Lung (tissue), 12 donors: ENCODE data around the gene ORAI3. TPM values are rescaled to one million over a fixed set of nuclear protein-coding genes. Genes with fewer than 3 reads are reported as not detected.
A peak's percentile ranks its signal among the peaks of the same experiment; 100 is the strongest.

Source experiments
- ATAC-seq: fragments of 200-7000 bp; cut with Tn5 transposase; one replicate; pipeline ENCODE4 v1.9.1; 2020; ENCODE audit warnings: moderate number of reproducible peaks; ENCODE audit not compliant: insufficient read depth, low FRiP score
- DNase-seq, 3 donors: peaks; one replicate each; pipeline ENCODE4 v3.0.0-alpha.2; 2013 to 2017
- H3K27ac ChIP-seq, 2 donors: one replicate each; pipeline ENCODE4 v1.5.1; 2013; ENCODE audit warnings: mild to moderate bottlenecking in 2 of 2, moderate library complexity in 2 of 2, control low read depth in 1 of 2, inconsistent platforms in 1 of 2, low read depth in 1 of 2, low read length in 1 of 2
- H3K27me3 ChIP-seq, 3 donors: one replicate each; pipeline ENCODE4 v1.5.1; 2013; ENCODE audit warnings: low read length in 2 of 3; ENCODE audit not compliant: control insufficient read depth in 3 of 3, insufficient read depth in 3 of 3
- H3K36me3 ChIP-seq, 4 donors: one replicate each; pipeline ENCODE4 v1.5.1; 2013; ENCODE audit warnings: low read length in 4 of 4, mild to moderate bottlenecking in 1 of 4, moderate library complexity in 1 of 4; ENCODE audit not compliant: control insufficient read depth in 4 of 4, insufficient read depth in 4 of 4
- H3K4me1 ChIP-seq, 5 donors: one replicate each; pipeline ENCODE4 v1.5.1; 2013; ENCODE audit warnings: low read length in 5 of 5, mild to moderate bottlenecking in 2 of 5, moderate library complexity in 1 of 5; ENCODE audit not compliant: control insufficient read depth in 5 of 5, insufficient read depth in 5 of 5
- H3K4me3 ChIP-seq: one replicate; pipeline ENCODE4 v1.5.1; 2013; ENCODE audit warnings: mild to moderate bottlenecking, control low read depth, moderate library complexity
- H3K9ac ChIP-seq, 2 donors: one replicate each; pipeline ENCODE4 v1.5.1; 2013; ENCODE audit warnings: low read length in 2 of 2, control low read depth in 1 of 2; ENCODE audit not compliant: insufficient read depth in 1 of 2
- H3K9me3 ChIP-seq, 4 donors: one replicate each; pipeline ENCODE4 v1.5.1; 2013; ENCODE audit warnings: low read length in 3 of 4, mild to moderate bottlenecking in 1 of 4, moderate library complexity in 1 of 4; ENCODE audit not compliant: control insufficient read depth in 4 of 4, insufficient read depth in 3 of 4
- CTCF ChIP-seq: IDR thresholded peaks from 2 replicates; pipeline ENCODE4 v1.5.1; 2012; ENCODE audit warnings: mild to moderate bottlenecking; ENCODE audit errors: control extremely low read depth, extremely low read depth
- WGBS, 2 donors: extraction: QIAGEN DNeasy Blood & Tissue Kit; methylation state at CpG; one replicate each; pipeline ENCODE4 v1.1.7; 2013; 5-methylcytosine and 5-hydroxymethylcytosine counted together
- polyA plus RNA-seq, 2 donors: library from polyadenylated mRNA; stranded (reverse); fragments of 200-250 nt; gene quantifications; one replicate each; pipeline ENCODE4 v1.2.1, GENCODE V29; 2013
- total RNA-seq, 2 donors: library from RNA; depleted of rRNA in 1 of 2; stranded (reverse); fragments of >200 nt in 1 of 2; gene quantifications; one replicate each; pipeline ENCODE4 v1.2.1, GENCODE V29; 2014 to 2021
- donor health status: control.
- donor health status: control.
- donor health status: Bipolar disorder and iron deficiency.
- donor health status: healthy.
- donor health status: DM: yes; HTN: yes; CAD: no.

The ORAI3 gene
- total and polyA plus RNA-seq, 4 donors, result 20.2 to 27.4 (median 23.6) TPM

- Histone ChIP-seq H3K9me3 (no peaks in the 10 kb centered on the region), H3K9ac (no peak overlapping the region), H3K36me3 (peaks cover 0 to 50% (median 21%) of the 10 kb centered on the region in 4 donors), H3K27me3 (no peaks in the 10 kb centered on the region), H3K4me3 (no peak overlapping the region), H3K4me1 (peaks cover 0 to 8% (median 0%) of the 10 kb centered on the region in 5 donors), H3K27ac (no peak overlapping the region)
- ATAC-seq (no peak), DNase-seq (no peak)
- TF ChIP-seq CTCF, result no peak
- 87% methylated on average over 25 of the region's 25 CpGs for WGBS, 2 donors
Measured at GRCh38 chr16:30983289-30983889, 34.5 kb downstream of the ORAI3 start.

GRCh38 chr16:30983898-30984610 lies 35.2 kb downstream of the ORAI3 start:
- Histone ChIP-seq H3K36me3 (peaks cover 0 to 44% (median 21%) of the 10 kb centered on the region in 4 donors), H3K4me1 (peaks cover 0 to 8% (median 0%) of the 10 kb centered on the region in 5 donors), H3K27ac (no peak overlapping the region), H3K27me3 (no peaks in the 10 kb centered on the region), H3K9ac (no peak overlapping the region), H3K9me3 (no peaks in the 10 kb centered on the region), H3K4me3 (no peak overlapping the region)
- WGBS, 2 donors, result 78 to 86% methylated on average over 14 of the region's 14 CpGs
- ATAC-seq (no peak), DNase-seq (no peak)
- TF ChIP-seq CTCF, result no peak

- peak within 1 kb of the TSS; percentile 36 for H3K4me3 ChIP-seq
- no peaks in the 10 kb centered on the region for H3K27me3 ChIP-seq
- no peak within 1 kb of the TSS for H3K9ac ChIP-seq
- WGBS, 2 donors, result 34 to 46% methylated on average over 16 to 24 of the region's 24 CpGs
- peak; percentile 79 to 88 (median 81) for DNase-seq
- no peaks in the 10 kb centered on the region for H3K9me3 ChIP-seq
- H3K27ac ChIP-seq, result peak within 1 kb of the TSS in 1 of 2 donors; percentile 18
- peak; percentile 91 for ATAC-seq
- H3K4me1 ChIP-seq, result peaks cover 0 to 8% (median 0%) of the 10 kb centered on the region in 5 donors
- H3K36me3 ChIP-seq, result peaks cover 0 to 37% (median 18%) of the 10 kb centered on the region in 4 donors
- TF ChIP-seq CTCF, result peak; percentile 83
Measured at GRCh38 chr16:30984669-30985400, 36.0 kb downstream of the ORAI3 start, which contains the start of gene HSD3B7. HSD3B7 (plus strand) TSS chr16:30985207; CDS start chr16:30985659, 452 bp downstream.
